Esophagus squamous epithelium (tissue), 5 donors: ENCODE measurements around the gene ATXN1. TPM values are rescaled to one million over a fixed set of nuclear protein-coding genes. Genes with fewer than 3 reads are reported as not detected.
A peak's percentile ranks its signal among the peaks of the same experiment; 100 is the strongest.

Experiments used
- DNase-seq: peaks from one replicate; lab custom pipeline; 2025; lab: John Stamatoyannopoulos, UW
- H3K27ac ChIP-seq, 4 donors: fragments of 200-600 bp; sonication (generic); one replicate each; pipeline ENCODE4 v1.5.1; 2016 to 2019; ENCODE audit warnings: mild to moderate bottlenecking in 1 of 4
- H3K27me3 ChIP-seq, 4 donors: fragments of 200-600 bp; sonication (generic); 1 replicate in 3 of 4; 2 replicates in 1 of 4; pipeline versions ENCODE4 v1.5.1 to v1.6.0; 2017 to 2021; ENCODE audit warnings: antibody characterized with exemption in 1 of 4
- H3K36me3 ChIP-seq, 3 donors: fragments of 200-600 bp; sonication (generic); one replicate each; pipeline ENCODE4 v1.5.1; 2016 to 2019
- H3K4me1 ChIP-seq, 3 donors: fragments of 200-600 bp; sonication (generic); one replicate each; pipeline ENCODE4 v1.5.1; 2017 to 2019
- H3K4me3 ChIP-seq, 4 donors: fragments of 200-600 bp; sonication (generic); 1 replicate in 3 of 4; 2 replicates in 1 of 4; pipeline ENCODE4 v1.5.1; 2016 to 2019; ENCODE audit warnings: mild to moderate bottlenecking in 2 of 4, moderate library complexity in 1 of 4
- H3K9me3 ChIP-seq, 3 donors: fragments of 200-600 bp; sonication (generic); one replicate each; pipeline ENCODE4 v1.5.1; 2016 to 2019
- CTCF ChIP-seq, 6 experiments: fragments of 450-650 bp in 4 of 6; fragments of 200-600 bp in 2 of 6; sonication (generic) in 2 of 6; IDR thresholded peaks; one replicate each; pipeline ENCODE4 v1.5.1; 2016 to 2019; ENCODE audit warnings: antibody characterized with exemption in 6 of 6, mild to moderate bottlenecking in 4 of 6, moderate library complexity in 4 of 6
- POLR2A ChIP-seq, 4 donors: fragments of 450-650 bp; IDR thresholded peaks; one replicate each; pipeline ENCODE4 v1.6.1; 2017; ENCODE audit warnings: antibody characterized with exemption in 4 of 4, mild to moderate bottlenecking in 4 of 4, moderate library complexity in 3 of 4
- WGBS, 2 donors: methylation state at CpG; one replicate each; pipeline ENCODE4 v1.1.5; 2018; 5-methylcytosine and 5-hydroxymethylcytosine counted together
- intact Hi-C: fragments of 100-400 bp; cut with DNase I; formaldehyde crosslinking; loops from one replicate; pipeline ENCODE4 v1.15.0; 2022
- total RNA-seq, 4 donors: library from RNA; depleted of rRNA; stranded (reverse); fragments of >200 nt; gene quantifications; one replicate each; pipeline ENCODE4 v1.1.0, GENCODE V29; 2016
- donor health status: DM: yes; HTN: yes; CAD: no.

Gene ATXN1
- total RNA-seq, 4 donors from 2014 or later, result 17.5 to 50.5 (median 28.5) TPM

GRCh38 chr6:16450285-16450684 is 311.0 kb downstream of the ATXN1 start:
- no peaks in the 10 kb centered on the region for H3K27me3 ChIP-seq
- no peak overlapping the region for H3K4me3 ChIP-seq
- peaks cover 0 to 21% (median 9%) of the 10 kb centered on the region in 3 donors for H3K4me1 ChIP-seq
- no peak for DNase-seq
- no peak overlapping the region for H3K27ac ChIP-seq
- H3K9me3 ChIP-seq, result no peaks in the 10 kb centered on the region
- WGBS, 2 donors, result 65 to 84% methylated on average over 3 of the region's 3 CpGs
- intact Hi-C loops, result no loop called here
- H3K36me3 ChIP-seq, result no peaks in the 10 kb centered on the region
- TF ChIP-seq CTCF (IDR thresholded peaks at IDR 0.05) (no peak), POLR2A (IDR thresholded peaks at IDR 0.05) (no peak)

DNA sequence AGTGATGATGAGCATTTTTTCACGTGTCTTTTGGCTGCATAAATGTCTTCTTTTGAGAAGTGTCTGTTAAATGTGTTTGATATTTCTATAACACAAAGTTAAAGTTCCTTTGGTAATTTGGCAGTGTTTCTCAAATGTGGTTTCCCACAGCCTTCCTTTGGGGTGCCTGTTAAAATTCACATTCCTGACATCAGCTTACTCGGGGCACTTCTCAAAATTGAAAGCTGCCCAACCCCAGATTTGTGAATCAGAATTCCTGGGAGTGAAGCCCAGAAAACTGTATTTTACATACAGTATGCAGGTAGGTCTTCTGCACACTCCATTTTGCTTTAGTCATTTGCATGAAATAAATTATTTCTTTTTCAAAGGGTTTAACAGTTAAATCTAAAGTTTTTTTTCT is 315.0 kb downstream of the ATXN1 start:
- Histone ChIP-seq H3K27ac (no peak overlapping the region), H3K27me3 (no peaks in the 10 kb centered on the region), H3K36me3 (no peaks in the 10 kb centered on the region), H3K9me3 (no peaks in the 10 kb centered on the region), H3K4me3 (no peak overlapping the region), H3K4me1 (peaks cover 0 to 4% (median 0%) of the 10 kb centered on the region in 3 donors)
- WGBS, 2 donors, result 18 to 23% methylated on average over 2 of the region's 2 CpGs
- no peak for DNase-seq
- intact Hi-C loops, result no loop called here
- TF ChIP-seq CTCF (IDR thresholded peaks at IDR 0.05) (no peak), POLR2A (IDR thresholded peaks at IDR 0.05) (no peak)

DNA sequence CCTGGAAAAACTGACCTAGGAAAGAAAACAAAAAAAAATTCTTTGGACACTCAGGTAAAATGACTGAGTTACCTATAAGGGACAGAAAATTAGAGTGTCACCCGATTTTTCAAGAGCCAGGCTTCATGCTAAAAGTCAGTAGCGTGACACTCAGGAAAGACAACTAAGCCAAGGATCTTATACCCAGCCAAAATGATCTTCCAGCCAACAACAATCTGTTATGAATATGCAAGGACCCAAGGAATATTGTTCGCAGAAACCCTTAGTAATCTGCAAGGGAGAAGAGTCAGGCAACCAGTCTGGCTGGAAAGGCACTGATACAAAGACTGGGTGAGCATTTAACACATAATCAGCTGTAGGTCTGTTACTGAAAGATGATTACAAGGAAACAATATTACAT is 319.2 kb downstream of the ATXN1 start:
- no peak overlapping the region for H3K4me3 ChIP-seq
- no peak overlapping the region for H3K27ac ChIP-seq
- intact Hi-C loops, result no loop called here
- 78 to 89% methylated on average over 3 of the region's 3 CpGs for WGBS, 2 donors
- H3K36me3 ChIP-seq, result no peaks in the 10 kb centered on the region
- TF ChIP-seq POLR2A (IDR thresholded peaks at IDR 0.05) (no peak), CTCF (IDR thresholded peaks at IDR 0.05) (no peak)
- H3K4me1 ChIP-seq, result peaks cover 13 to 42% (median 16%) of the 10 kb centered on the region in 3 donors
- DNase-seq, result no peak
- H3K9me3 ChIP-seq, result no peaks in the 10 kb centered on the region
- H3K27me3 ChIP-seq, result no peaks in the 10 kb centered on the region

DNA sequence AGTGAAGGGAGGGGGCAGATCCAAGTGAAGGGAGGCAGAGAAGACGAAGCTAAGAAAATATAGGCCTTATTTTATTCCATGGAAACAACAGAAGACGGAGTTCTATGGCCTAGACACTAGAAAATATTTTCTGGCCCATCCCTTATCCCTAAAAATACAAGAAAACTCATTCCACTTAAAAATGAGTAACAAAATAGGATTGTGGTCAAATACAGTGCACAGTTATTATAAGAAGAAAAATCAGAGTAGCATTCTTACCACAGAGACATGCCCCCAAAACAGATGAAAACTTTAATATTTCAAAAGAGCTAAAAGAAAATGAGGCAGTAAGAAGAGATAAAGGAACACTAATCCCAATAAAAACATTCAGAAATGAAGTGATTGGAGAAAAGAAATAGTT is 320.0 kb downstream of the ATXN1 start:
- intact Hi-C loops, result no loop called here
- Histone ChIP-seq H3K27me3 (no peaks in the 10 kb centered on the region), H3K27ac (peak overlapping the region in 1 of 4 donors; percentile 34), H3K36me3 (no peaks in the 10 kb centered on the region), H3K4me1 (peaks cover 13 to 38% (median 16%) of the 10 kb centered on the region in 3 donors), H3K4me3 (no peak overlapping the region), H3K9me3 (no peaks in the 10 kb centered on the region)
- WGBS, 2 donors, result 87 to 90% methylated on average over 2 of the region's 2 CpGs
- DNase-seq, result no peak
- TF ChIP-seq POLR2A (IDR thresholded peaks at IDR 0.05) (no peak), CTCF (IDR thresholded peaks at IDR 0.05) (no peak)

- Histone ChIP-seq H3K4me3 (no peak overlapping the region), H3K27ac (peak overlapping the region in 1 of 4 donors; percentile 34), H3K4me1 (peaks cover 13 to 38% (median 16%) of the 10 kb centered on the region in 3 donors), H3K9me3 (no peaks in the 10 kb centered on the region), H3K27me3 (no peaks in the 10 kb centered on the region), H3K36me3 (no peaks in the 10 kb centered on the region)
- DNase-seq, result no peak
- WGBS, 2 donors, result 85 to 88% methylated on average over 7 of the region's 7 CpGs
- no peak for TF ChIP-seq CTCF (IDR thresholded peaks at IDR 0.05)
- no peak for TF ChIP-seq POLR2A (IDR thresholded peaks at IDR 0.05)
- intact Hi-C loops, result no loop called here
These were observed 320.5 kb downstream of the ATXN1 start for GRCh38 chr6:16440636-16441212.
